GM18511 (cell line): ENCODE results near the gene HDAC4.

ENCODE experiments used
- ATAC-seq: cut with Tn5 transposase; IDR thresholded peaks from one replicate; pipeline ENCODE4 v1.9.1; 2021; ENCODE audit warnings: mild to moderate bottlenecking, moderate library complexity; ENCODE audit not compliant: unreplicated experiment

Gene HDAC4

GRCh38 chr2:239194731-239195317 lies 206.0 kb downstream of the HDAC4 start:
- no peak for ATAC-seq

DNA sequence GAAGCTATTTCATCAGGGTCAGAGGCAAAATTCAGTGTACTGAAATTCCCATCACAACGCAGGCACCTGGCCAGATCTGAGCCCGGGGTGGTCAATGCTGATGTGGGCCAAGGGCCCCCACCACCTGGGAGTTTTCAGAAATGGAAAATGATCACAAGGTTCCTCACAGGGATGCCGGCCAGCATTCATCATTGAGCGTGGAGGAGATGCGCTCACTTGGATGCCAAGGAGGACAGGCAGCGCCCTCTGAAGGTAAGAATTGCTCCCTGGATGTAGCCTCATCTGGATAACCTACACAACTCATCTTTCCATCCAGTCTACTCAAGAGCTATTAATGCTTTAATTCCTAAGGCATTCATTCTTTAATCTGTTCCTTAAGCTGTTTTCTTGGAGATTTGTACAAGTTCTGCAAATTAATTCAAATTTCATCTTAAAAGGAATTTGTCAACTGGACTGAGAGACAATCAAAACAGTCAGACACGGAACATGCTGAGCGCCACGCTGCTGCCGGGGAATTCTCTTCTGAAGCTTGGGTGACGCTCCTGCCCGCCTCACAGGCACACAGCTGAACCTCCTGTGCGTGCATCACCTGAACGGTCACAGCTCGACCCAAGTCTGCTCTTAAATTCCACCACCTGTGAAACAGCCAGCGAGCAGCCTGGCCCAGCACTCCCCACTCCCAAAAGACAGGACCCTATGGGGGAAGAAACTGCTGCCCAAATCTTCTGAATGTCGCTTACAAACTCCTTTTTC lies 206.7 kb downstream of the HDAC4 start:
- ATAC-seq, result no peak

GRCh38 chr2:239193401-239193811 lies 207.4 kb downstream of the HDAC4 start:
- no peak for ATAC-seq

GRCh38 chr2:239192975-239193374 lies 207.8 kb downstream of the HDAC4 start:
- no peak for ATAC-seq

DNA sequence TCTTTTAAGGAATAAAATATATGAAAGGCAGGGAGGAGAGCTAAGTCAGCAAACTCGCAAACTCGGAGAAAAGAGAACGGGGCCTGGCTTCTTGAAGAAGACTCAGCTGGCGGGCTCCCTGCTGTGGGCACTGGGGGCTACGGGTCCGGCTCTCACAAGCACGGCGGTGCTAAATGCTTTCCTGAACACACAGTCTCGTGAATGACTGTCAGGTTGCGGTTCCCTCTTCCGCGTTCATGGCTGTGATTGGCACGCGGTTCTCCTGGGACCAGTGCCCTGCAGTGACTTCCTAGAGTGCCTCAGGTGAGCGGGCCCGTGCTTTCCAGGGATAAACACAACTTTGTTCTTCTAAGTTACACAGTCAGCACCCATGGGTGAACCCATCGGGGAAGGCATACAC lies 208.4 kb downstream of the HDAC4 start:
- ATAC-seq, result no peak

DNA sequence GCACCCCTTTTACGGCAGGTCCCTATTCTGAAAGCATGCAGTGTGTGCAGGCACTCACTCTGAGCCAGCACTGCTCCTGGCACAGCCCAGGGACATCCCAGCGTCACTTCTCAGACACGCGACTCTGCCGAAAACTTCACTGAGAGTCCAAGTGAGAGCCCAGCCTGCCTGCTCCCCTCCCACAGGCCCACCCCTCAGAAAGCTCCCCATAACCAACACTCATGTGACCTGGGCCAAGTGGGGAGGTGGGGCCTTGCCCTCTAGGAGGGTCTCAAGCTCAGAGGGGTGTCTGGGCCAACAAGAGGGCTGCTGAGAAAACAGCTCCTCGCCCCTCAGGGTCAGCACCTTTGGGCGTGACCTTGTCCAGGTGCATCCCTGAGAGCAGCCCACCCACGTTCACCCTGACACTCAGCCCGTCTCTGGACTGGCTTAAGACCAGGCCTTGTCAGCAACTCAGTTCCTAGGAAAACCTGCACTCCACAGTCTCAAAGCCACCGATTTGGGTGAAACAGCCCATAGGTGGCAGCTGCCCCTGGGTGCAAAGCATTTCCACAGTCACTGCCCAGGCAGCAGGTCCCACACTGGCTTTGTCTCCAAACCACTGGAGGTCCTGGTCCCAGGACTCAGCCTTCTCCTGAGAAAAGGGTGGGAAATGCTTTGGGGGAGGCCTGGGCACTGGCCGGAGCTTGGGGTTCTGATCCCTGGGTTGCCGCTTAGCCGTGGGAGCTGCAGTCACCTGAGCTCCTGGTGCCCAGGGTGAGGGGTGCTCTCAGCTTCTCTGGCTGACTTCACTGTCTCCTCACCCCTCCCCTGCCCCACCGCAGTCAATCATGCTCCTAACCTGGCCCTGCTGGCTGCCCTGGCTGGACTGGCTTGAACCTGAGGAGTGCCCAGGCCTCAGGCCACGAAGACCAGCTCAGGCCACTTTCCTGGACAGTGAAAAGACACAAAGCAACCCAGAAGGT lies 209.6 kb downstream of the HDAC4 start:
- no peak for ATAC-seq

DNA sequence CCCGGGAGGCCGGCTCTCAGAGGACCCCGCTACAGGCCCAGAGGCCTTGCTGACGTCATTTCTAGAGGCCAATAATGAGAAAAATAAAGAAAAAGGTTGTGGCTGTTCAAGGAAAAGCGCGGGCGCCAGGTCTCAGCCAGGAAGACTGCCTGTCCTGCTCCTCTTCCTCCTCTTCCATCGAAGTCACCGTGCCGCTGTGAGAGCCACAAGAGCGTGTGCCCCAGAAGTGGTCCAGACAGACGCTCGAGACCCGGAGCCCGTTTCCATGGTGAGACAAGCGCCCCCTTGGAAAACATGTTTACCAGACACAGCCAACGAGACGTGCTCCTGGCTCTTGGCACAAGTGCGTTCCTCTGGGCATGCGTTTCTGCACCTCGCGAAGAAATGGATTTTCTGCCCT lies 210.5 kb downstream of the HDAC4 start:
- ATAC-seq, result no peak

- ATAC-seq, result no peak
Measured at GRCh38 chr2:239189711-239190131, 211.1 kb downstream of the HDAC4 start.

DNA sequence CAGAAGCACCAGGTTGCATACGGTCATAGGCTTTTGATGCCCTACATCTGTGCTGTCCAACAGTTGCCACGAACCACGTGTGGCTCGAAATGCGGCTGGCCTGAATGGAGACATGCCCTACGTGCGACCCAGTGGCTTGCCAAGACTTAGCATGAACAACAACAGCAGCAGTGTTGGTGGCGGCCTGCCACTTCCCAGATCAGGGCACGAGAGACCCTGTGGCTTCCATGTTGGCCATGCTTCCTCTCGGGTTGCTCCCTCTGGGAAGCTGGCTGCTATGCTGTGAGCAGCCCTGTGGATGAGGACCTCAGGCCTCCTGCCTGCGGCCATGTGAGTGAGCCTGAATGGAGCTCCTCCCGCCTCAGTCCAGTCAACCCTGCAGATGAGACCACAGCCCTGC lies 212.3 kb downstream of the HDAC4 start:
- ATAC-seq, result no peak

DNA sequence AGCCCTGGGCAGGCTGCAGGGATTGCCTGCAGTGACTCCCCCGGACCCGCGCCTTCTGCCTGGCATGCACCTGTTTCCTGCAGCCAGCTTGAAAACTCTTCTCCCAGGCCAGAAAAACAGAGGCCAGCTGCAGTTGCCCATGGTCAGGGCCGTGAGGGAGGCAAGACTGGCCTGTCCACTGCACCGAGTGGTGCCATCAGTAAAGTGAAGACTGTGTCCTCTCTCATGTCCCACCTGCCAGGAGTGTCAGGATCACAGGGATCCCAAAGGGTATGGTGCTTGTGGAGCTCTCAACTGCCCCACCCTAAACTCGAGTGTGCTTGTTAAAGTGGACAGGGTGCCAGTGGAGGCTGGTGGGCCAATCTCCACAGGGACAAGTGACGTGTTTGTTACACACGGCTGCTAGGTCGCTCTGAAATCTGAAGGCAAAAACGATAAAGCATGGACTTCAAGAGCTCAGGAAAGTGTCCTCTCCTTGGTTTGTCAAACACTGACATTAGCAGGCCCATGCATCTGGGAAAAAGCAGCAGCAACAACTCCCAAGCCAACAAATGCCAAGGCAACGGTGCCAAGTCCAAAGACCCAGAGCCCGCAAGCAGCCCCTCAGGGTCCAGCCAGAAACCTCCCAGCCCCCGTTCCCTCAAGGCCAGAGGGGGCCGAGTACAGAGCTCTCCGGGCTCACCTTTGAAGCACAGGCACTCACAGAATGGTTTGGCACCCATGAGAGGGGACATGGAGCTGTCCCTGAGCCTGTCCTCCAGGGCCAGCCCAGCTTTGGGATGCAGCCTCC lies 213.2 kb downstream of the HDAC4 start:
- no peak for ATAC-seq

DNA sequence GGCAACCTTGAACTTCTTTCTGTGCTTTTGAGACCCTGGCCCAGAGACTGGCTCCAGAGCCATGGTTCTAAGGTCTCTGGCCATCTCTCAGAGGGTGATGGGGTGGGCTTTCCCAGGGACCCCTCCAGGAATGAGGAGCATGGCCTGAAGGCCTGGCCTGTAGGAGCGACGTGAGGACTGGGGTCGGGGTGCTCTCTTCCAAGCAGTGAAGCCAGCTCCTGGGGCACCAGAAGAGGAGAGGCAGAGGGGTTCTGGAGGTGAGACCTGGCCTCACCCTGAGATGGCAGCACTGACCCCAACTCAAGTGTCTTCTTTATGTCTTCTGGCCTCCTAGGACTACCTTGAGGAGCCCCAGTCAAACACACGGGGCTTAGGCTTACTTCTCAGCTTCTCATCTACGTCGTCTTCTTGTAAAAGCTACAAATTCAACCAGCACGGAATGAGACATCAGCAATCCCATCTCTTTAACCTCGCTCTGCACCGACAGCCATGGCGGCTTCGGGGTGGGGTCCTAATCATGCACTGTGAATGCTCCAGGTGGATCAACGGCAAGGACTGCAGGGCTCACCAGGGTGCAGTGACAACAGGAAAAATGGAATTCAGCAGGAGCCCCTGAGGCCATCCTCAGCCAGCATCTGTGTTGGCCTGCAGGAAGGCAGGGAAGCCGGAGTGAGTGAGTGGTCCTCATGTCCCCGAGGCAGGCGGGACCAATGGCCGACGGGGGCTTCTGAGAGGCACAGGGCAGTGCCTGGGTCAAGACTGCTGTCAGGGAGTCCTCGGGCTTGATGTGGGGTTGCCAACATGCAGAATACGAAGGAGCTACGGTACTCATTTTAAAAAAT lies 214.1 kb downstream of the HDAC4 start:
- ATAC-seq, result no peak

DNA sequence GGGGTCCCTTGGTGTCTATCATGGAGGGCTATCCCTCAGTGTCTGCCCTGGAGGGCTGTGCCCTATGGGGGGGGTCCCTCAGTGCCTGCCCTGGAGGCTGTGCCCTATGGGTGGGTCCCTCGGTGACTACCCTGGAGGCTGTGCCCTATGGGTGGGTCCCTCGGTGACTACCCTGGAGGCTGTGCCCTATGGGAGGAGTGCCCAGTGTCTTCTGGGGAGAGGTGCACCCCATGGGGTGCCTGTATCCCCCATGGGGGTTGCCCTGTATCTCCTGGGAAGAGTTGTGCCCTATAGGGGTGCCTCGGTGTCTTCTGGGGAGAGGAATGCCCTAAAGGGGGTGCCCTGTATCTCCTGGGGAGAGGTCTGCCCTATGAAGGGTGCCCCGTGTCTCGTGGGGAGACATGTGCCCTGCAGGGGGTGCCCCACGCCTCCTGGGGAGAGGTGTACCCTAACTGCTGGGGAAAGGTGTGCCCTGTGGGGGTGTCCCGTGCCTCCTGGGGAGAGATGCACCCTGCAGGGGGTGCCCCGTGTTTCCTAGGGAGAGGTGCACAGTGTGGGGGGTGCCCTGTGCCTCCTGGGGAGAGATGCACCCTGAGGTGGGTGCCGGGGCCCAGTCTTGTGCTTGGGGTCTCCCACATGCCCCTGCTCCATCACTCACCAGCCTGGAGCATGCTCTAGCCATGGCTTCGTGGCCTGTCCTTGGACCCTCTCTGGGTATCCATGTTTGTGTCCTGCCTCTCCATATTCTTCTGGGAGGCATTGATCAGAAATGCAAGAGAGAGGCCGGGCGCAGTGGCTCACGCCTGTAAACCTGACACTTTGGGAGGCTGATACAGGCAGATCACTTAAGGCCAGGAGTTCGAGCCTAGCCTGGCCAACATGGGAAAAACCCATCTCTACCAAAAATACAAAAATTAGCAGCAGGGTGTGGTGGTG lies 215.6 kb downstream of the HDAC4 start:
- ATAC-seq, result no peak

DNA sequence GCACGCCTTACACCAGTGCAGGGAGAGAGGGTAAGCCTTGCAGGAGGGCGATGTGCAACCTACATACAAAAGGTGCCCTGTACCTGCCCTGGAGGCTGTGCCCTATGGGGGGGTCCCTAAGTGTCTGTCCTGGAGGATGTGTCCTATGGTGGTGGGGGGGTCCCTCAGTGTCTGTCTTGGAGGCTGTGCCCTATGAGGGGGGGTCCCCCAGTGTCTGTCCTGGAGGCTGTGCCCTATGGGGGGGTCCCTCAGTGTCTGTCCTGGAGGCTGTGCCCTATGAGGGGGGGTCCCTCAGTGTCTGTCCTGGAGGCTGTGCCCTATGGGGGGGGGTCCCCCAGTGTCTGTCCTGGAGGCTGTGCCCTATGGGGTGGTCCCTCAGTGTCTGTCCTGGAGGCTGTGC lies 216.6 kb downstream of the HDAC4 start:
- no peak for ATAC-seq

- no peak for ATAC-seq
Measured at GRCh38 chr2:239182981-239183791, 217.6 kb downstream of the HDAC4 start.

DNA sequence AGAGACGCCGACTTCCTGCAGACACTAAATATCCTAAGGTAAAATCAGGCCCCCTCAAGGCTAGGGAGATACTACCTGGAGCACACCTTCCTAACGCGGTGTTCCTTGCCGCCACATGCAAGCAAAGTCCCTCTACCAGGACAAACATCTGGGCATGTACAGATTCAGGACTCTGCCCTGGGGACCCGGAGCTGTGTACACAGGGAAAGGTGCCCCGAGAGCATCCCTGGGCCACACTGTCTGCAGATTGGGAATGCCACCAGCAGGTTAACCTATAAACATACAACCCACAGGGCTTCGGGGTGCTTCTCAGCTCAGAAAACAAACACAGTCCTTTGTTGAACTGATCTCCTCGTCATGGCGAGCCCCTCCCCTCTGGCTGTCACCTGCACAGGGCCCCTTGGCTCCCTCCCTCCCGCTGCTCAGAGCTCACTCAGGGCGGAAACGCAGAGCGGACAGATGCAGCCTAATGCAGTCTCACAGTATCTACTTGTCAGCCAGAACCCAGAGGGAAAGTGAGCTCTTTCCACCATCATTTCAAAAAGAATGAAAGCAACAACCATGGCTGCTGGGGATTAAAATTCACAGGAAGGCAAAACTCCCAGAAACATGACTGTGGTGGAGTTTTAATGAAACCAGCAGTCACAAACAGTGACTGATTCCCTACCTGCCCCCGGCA lies 218.8 kb downstream of the HDAC4 start:
- no peak for ATAC-seq

- no peak for ATAC-seq
Measured at GRCh38 chr2:239181074-239181902, 219.5 kb downstream of the HDAC4 start.
